HepG2 (cell line): ENCODE measurements around the gene ACAD11. TPM values are rescaled to one million over a fixed set of nuclear protein-coding genes. Genes with fewer than 3 reads are reported as not detected.

ENCODE experiments used
- DMAP1 ChIP-seq: IDR thresholded peaks from 2 replicates; pipeline ENCODE4 v1.6.1; 2016
- HCFC1 ChIP-seq: fragments of 150-350 bp; IDR thresholded peaks from 2 replicates; pipeline ENCODE4 v1.6.1; 2014; ENCODE audit warnings: low read depth, low read length
- HIVEP1 ChIP-seq: sonication (generic); formaldehyde crosslinking; IDR thresholded peaks from 2 replicates; pipeline ENCODE4 v1.4.0; 2020; ENCODE audit warnings: mild to moderate bottlenecking, missing genetic modification reagents
- NFRKB ChIP-seq: fragments of 450-650 bp; IDR thresholded peaks from 2 replicates; pipeline ENCODE4 v1.6.1; 2017
- PCBP2 ChIP-seq: fragments of 200-400 bp; formaldehyde crosslinking; optimal IDR thresholded peaks from 2 replicates; pipeline ENCODE3; 2018; ENCODE audit warnings: low read length, low read depth; ENCODE audit not compliant: poor library complexity, severe bottlenecking
- PHF20 ChIP-seq: sonication (generic); formaldehyde crosslinking; IDR thresholded peaks from 2 replicates; pipeline ENCODE4 v1.5.0; 2020; ENCODE audit warnings: mild to moderate bottlenecking, missing genetic modification reagents
- RAD21 ChIP-seq: fragments of 450-650 bp; formaldehyde crosslinking; IDR thresholded peaks from 2 replicates; pipeline ENCODE4 v1.5.0; 2020; ENCODE audit warnings: mild to moderate bottlenecking
- SRSF9 ChIP-seq: fragments of 200-400 bp; formaldehyde crosslinking; IDR thresholded peaks from 2 replicates; pipeline ENCODE4 v1.6.1; 2018; ENCODE audit warnings: borderline replicate concordance, mild to moderate bottlenecking, low read depth, low read length; ENCODE audit not compliant: insufficient read depth, poor library complexity, severe bottlenecking
- STAG1 ChIP-seq: sonication (generic); formaldehyde crosslinking; IDR thresholded peaks from 2 replicates; pipeline ENCODE4 v1.4.0; 2020; ENCODE audit warnings: missing genetic modification reagents
- ZBTB38 ChIP-seq: sonication (generic); formaldehyde crosslinking; IDR thresholded peaks from 2 replicates; pipeline ENCODE4 v1.5.1; 2020; ENCODE audit warnings: mild to moderate bottlenecking, missing genetic modification reagents
- ZFY ChIP-seq: sonication (generic); formaldehyde crosslinking; IDR thresholded peaks from 2 replicates; pipeline ENCODE4 v1.4.0; 2020; ENCODE audit warnings: missing genetic modification reagents
- ZNF251 ChIP-seq: sonication (generic); formaldehyde crosslinking; IDR thresholded peaks from 2 replicates; pipeline ENCODE4 v1.9.0; 2021; ENCODE audit warnings: mild to moderate bottlenecking, missing genetic modification reagents
- ZNF441 ChIP-seq: sonication (generic); formaldehyde crosslinking; IDR thresholded peaks from 2 replicates; pipeline ENCODE4 v1.7.0; 2021; ENCODE audit warnings: missing genetic modification reagents, borderline replicate concordance
- ZNF484 ChIP-seq: sonication (generic); formaldehyde crosslinking; IDR thresholded peaks from 2 replicates; pipeline ENCODE4 v1.5.1; 2020; ENCODE audit warnings: mild to moderate bottlenecking, low read depth, missing genetic modification reagents, borderline replicate concordance
- ZNF781 ChIP-seq: sonication (generic); formaldehyde crosslinking; IDR thresholded peaks from 2 replicates; pipeline ENCODE4 v1.5.1; 2020; ENCODE audit warnings: borderline replicate concordance, mild to moderate bottlenecking, missing genetic modification reagents; ENCODE audit errors: not compliant biosample characterization
- polyA plus RNA-seq, 8 experiments: library from polyadenylated mRNA; depleted of rRNA in 3 of 8; stranded (reverse) in 7 of 8; unstranded in 1 of 8; fragments of >200 nt; fragmentation: Illumina TruSeq in 4 of 8; extraction: Trizol in 4 of 8; gene quantifications; 2 replicates each; pipeline versions ENCODE4 v1.2.1 to v1.2.3, GENCODE V29; 2011 to 2016; ENCODE audit warnings: low read depth in 4 of 8, missing spikeins in 1 of 8, mixed read lengths in 1 of 8; ENCODE audit not compliant: insufficient read depth in 1 of 8
- total RNA-seq, 5 experiments: library from RNA; depleted of rRNA; stranded (reverse); fragments of >200 nt; fragmentation: Illumina TruSeq; extraction: Trizol; gene quantifications; 2 replicates each; pipeline ENCODE4 v1.2.3, GENCODE V29; 2016; ENCODE audit warnings: low read depth in 1 of 5
- TF ChIP-seq, protein P1 (sequence below), 2 experiments: sonication (generic) in 1 of 2; formaldehyde crosslinking in 1 of 2; IDR thresholded peaks; 2 replicates each; pipeline versions ENCODE4 v1.4.0 to v1.6.1; 2018 to 2020; ENCODE audit warnings: missing genetic modification reagents in 2 of 2, borderline replicate concordance in 1 of 2, low read depth in 1 of 2, mild to moderate bottlenecking in 1 of 2, missing biosample characterization in 1 of 2
- TF ChIP-seq, protein P2 (sequence below): IDR thresholded peaks from 2 replicates; pipeline ENCODE4 v1.6.1; 2016; ENCODE audit warnings: missing genetic modification reagents, missing compliant biosample characterization
- TF ChIP-seq, protein P3 (sequence below): IDR thresholded peaks from 2 replicates; pipeline ENCODE4 v1.6.1; 2012; ENCODE audit warnings: low read depth, low read length, improper control_type of control experiment
- TF ChIP-seq, protein P4 (sequence below): sonication (generic); formaldehyde crosslinking; IDR thresholded peaks from 2 replicates; pipeline ENCODE4 v1.8.0; 2022; ENCODE audit warnings: mild to moderate bottlenecking, missing genetic modification reagents; ENCODE audit not compliant: insufficient replicate concordance
- TF ChIP-seq, protein P5 (sequence below): IDR thresholded peaks from 2 replicates; pipeline ENCODE4 v1.6.1; 2016; ENCODE audit warnings: low read depth
- TF ChIP-seq, protein P6 (sequence below): IDR thresholded peaks from 2 replicates; pipeline ENCODE4 v1.6.1; 2016

The ACAD11 gene
- total and polyA plus RNA-seq, 2 of the 13 experiments (the other 11 are each of a cell fraction or from before 2014, with no cell fraction given), result 30.6 to 56.9 TPM

DNA sequence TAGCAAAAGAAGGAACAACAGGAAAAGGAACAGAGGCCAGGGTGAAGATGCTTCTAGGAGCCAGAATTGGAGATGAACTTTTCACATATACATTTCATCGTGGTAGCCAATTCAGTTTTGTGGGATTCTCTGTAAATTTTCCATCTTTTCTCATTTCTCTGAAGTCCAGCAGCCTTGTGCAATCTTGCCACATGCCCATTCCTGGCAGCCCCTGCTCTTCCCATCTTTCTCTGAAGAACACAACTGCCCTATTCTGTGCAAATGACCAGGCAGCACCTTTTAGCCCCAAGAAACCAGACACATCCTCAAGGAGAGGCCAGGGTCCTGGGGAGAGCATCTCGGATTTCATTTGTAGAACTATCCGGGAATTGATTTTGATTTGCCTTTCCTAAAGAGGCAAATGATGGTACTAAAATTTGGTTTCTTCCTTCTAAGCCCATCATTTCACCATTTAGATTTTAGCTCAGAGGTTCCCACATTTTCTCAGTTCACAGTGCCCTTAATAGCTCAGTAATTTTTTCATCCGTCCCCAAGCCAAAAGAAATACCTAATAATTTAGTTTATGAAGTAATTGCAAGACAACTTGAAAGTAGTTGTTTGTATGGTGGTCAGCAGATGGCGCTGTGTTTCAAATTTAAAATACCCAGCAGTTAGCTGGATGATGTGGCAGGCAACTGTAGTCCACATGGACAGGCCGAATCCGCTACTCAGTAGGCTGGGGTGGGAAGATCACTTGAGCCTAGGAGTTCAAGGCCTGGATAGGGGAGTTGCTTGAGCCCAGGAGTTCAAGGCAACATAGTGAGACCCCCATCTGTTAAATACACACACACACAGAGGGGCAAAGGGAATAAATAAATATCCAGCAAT is 123.8 kb downstream of the ACAD11 start (continued):
- TF ChIP-seq ZNF441 (CRISPR knock-in tag), result 0 out of 2 replicates have a peak, but pooled peaks have one; percentile 50
- TF ChIP-seq, protein P1, sequence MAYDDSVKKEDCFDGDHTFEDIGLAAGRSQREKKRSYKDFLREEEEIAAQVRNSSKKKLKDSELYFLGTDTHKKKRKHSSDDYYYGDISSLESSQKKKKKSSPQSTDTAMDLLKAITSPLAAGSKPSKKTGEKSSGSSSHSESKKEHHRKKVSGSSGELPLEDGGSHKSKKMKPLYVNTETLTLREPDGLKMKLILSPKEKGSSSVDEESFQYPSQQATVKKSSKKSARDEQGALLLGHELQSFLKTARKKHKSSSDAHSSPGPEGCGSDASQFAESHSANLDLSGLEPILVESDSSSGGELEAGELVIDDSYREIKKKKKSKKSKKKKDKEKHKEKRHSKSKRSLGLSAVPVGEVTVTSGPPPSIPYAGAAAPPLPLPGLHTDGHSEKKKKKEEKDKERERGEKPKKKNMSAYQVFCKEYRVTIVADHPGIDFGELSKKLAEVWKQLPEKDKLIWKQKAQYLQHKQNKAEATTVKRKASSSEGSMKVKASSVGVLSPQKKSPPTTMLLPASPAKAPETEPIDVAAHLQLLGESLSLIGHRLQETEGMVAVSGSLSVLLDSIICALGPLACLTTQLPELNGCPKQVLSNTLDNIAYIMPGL (CRISPR knock-in tag; IDR thresholded peaks at IDR 0.05; ENCODE audit: borderline replicate concordance in 1 of 2, low read depth in 1 of 2), result no peak
- TF ChIP-seq ZNF251, result no peak
- TF ChIP-seq, protein P2, sequence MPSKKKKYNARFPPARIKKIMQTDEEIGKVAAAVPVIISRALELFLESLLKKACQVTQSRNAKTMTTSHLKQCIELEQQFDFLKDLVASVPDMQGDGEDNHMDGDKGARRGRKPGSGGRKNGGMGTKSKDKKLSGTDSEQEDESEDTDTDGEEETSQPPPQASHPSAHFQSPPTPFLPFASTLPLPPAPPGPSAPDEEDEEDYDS (CRISPR knock-in tag), result no peak
- no peak for TF ChIP-seq NFRKB
- TF ChIP-seq, protein P3, sequence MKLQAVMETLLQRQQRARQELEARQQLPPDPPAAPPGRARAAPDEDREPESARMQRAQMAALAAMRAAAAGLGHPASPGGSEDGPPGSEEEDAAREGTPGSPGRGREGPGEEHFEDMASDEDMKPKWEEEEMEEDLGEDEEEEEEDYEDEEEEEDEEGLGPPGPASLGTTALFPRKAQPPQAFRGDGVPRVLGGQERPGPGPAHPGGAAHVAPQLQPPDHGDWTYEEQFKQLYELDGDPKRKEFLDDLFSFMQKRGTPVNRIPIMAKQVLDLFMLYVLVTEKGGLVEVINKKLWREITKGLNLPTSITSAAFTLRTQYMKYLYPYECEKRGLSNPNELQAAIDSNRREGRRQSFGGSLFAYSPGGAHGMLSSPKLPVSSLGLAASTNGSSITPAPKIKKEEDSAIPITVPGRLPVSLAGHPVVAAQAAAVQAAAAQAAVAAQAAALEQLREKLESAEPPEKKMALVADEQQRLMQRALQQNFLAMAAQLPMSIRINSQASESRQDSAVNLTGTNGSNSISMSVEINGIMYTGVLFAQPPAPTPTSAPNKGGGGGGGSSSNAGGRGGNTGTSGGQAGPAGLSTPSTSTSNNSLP, result 0 out of 2 replicates have a peak, but pooled peaks have one; percentile 12
- TF ChIP-seq PCBP2, result no peak
- TF ChIP-seq HIVEP1, result no peak
- TF ChIP-seq PHF20, result no peak
- no peak for TF ChIP-seq HCFC1
- TF ChIP-seq, protein P4, sequence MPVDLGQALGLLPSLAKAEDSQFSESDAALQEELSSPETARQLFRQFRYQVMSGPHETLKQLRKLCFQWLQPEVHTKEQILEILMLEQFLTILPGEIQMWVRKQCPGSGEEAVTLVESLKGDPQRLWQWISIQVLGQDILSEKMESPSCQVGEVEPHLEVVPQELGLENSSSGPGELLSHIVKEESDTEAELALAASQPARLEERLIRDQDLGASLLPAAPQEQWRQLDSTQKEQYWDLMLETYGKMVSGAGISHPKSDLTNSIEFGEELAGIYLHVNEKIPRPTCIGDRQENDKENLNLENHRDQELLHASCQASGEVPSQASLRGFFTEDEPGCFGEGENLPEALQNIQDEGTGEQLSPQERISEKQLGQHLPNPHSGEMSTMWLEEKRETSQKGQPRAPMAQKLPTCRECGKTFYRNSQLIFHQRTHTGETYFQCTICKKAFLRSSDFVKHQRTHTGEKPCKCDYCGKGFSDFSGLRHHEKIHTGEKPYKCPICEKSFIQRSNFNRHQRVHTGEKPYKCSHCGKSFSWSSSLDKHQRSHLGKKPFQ, result no peak
- TF ChIP-seq, protein P5, sequence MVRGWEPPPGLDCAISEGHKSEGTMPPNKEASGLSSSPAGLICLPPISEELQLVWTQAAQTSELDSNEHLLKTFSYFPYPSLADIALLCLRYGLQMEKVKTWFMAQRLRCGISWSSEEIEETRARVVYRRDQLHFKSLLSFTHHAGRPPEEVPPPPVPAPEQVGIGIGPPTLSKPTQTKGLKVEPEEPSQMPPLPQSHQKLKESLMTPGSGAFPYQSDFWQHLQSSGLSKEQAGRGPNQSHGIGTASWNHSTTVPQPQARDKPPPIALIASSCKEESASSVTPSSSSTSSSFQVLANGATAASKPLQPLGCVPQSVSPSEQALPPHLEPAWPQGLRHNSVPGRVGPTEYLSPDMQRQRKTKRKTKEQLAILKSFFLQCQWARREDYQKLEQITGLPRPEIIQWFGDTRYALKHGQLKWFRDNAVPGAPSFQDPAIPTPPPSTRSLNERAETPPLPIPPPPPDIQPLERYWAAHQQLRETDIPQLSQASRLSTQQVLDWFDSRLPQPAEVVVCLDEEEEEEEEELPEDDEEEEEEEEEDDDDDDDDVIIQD, result 0 out of 2 replicates have a peak, but pooled peaks have one; percentile 20
- TF ChIP-seq ZNF781 (CRISPR knock-in tag), result no peak
- peak; percentile 40; the same call in 1 of the 2 replicates for TF ChIP-seq DMAP1
- TF ChIP-seq ZNF484 (CRISPR knock-in tag), result no peak
- TF ChIP-seq SRSF9, result no peak
- peak; percentile 61 for TF ChIP-seq STAG1
- 0 out of 2 replicates have a peak, but pooled peaks have one; percentile 33 for TF ChIP-seq ZFY (CRISPR knock-in tag)
- TF ChIP-seq, protein P6, sequence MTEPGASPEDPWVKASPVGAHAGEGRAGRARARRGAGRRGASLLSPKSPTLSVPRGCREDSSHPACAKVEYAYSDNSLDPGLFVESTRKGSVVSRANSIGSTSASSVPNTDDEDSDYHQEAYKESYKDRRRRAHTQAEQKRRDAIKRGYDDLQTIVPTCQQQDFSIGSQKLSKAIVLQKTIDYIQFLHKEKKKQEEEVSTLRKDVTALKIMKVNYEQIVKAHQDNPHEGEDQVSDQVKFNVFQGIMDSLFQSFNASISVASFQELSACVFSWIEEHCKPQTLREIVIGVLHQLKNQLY (CRISPR knock-in tag), result no peak
- TF ChIP-seq ZBTB38 (CRISPR knock-in tag), result no peak
- TF ChIP-seq RAD21 (CRISPR knock-in tag), result peak; percentile 45
